ENCODE data around the gene RSPH1.
"Not testable (repeated sequence)": the region's sequence is repeated elsewhere in the genome, so short reads cannot be mapped to it uniquely, and the experiment has no call there.

RSPH1 gene

GRCh38 chr21:42474043-42474831 lies 21.8 kb downstream of the RSPH1 start:
- H3K9ac ChIP-seq (ENCODE audit: low read length), result no peak overlapping the region
- H3K27ac ChIP-seq (ENCODE audit: low read depth, low read length), result no peak overlapping the region
- no peak overlapping the region for H3K4me3 ChIP-seq (ENCODE audit: low read length)
- H3K36me3 ChIP-seq (ENCODE audit: control insufficient read depth, insufficient read depth, low read length), result no peaks in the 10 kb centered on the region
- H3K4me1 ChIP-seq (ENCODE audit: control insufficient read depth, insufficient read depth, low read length), result no peaks in the 10 kb centered on the region
- H3K27me3 ChIP-seq (ENCODE audit: control insufficient read depth, insufficient read depth, low read length), result no peaks in the 10 kb centered on the region

DNA sequence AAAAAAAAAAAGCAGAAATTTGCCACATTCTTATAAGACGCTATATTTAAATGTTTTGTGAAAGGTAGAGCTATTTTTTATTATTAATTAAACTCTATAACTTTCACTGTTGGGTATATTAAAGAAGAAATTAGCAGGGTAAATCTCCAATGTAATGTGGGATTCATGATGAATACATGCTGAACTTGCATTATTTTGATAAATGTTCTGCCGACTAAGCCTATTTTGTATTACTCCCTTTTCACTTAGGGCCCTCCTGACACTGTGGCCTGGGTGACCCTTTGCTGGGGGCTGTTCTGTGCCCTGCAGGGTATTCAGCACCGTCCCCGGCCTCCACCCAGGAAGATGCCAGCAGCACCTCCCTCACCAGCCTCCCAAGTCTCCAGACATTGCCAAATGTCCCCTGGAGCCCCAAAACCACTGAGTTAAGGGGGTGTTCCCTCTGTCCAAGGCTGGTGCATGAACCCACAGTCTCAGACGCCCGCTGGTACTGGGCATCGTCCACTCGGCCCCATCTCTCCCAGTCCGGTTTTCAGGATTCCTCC lies 22.5 kb downstream of the RSPH1 start:
- H3K4me1 ChIP-seq (ENCODE audit: control insufficient read depth, insufficient read depth, low read length), result no peaks in the 10 kb centered on the region
- no peak overlapping the region for H3K4me3 ChIP-seq (ENCODE audit: low read length)
- no peak overlapping the region for H3K9ac ChIP-seq (ENCODE audit: low read length)
- H3K27me3 ChIP-seq (ENCODE audit: control insufficient read depth, insufficient read depth, low read length), result no peaks in the 10 kb centered on the region
- H3K27ac ChIP-seq (ENCODE audit: low read depth, low read length), result no peak overlapping the region
- no peaks in the 10 kb centered on the region for H3K36me3 ChIP-seq (ENCODE audit: control insufficient read depth, insufficient read depth, low read length)

DNA sequence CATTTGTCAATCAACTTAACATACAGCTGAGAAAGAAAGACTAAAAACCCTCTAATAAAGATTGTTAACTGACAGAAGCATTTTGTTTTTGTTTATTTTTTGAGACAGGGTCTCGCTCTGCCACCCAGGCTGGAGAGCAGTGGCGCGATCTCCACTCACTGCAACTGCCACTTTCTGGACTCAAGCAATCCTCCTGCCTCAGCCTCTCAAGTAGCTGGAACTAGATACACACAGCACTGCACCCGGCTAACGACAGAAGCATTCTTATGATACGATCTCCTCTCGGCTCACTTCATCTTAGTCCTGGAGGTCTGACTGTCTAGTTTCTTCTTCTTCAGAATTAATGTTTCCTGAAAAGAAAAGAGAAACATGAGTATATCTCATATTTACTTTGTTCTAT lies 23.5 kb downstream of the RSPH1 start:
- Histone ChIP-seq H3K27me3 (ENCODE audit: control insufficient read depth, insufficient read depth, low read length) (no peaks in the 10 kb centered on the region), H3K9ac (ENCODE audit: low read length) (no peak overlapping the region), H3K4me3 (ENCODE audit: low read length) (no peak overlapping the region), H3K4me1 (ENCODE audit: control insufficient read depth, insufficient read depth, low read length) (no peaks in the 10 kb centered on the region), H3K27ac (ENCODE audit: low read depth, low read length) (no peak overlapping the region), H3K36me3 (ENCODE audit: control insufficient read depth, insufficient read depth, low read length) (no peaks in the 10 kb centered on the region)

DNA sequence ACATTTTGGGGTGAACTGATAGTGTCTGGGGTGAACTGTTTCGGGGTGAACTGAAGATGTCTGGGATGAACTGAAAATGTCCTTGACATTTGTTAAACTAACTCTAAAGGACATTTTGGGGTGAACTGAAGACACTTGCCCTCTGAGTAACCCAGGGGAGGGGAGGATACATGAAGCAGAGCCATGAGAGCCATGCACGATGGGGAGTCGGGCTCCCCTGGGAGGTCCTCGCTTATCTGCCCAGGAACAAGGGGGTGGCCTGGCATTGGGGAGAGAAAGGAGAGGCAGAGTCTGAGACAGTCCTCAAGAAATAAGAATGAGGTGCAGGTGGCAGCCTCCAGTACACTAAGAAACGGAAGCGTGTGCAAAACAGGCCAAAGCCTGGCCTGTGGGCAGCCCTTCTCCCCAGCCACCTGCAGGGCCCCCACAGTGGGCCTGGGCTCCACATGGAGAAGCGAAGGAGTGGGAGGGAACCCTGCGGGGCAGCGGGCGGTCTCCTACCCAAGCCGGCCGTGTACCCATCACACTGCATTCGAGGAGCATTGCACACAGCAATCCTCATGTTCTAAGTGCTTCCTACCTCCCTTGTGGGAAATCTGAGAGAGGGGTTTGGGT lies 24.2 kb downstream of the RSPH1 start:
- H3K27ac ChIP-seq (ENCODE audit: low read depth, low read length), result no peak overlapping the region
- H3K4me1 ChIP-seq (ENCODE audit: control insufficient read depth, insufficient read depth, low read length), result no peaks in the 10 kb centered on the region
- no peaks in the 10 kb centered on the region for H3K36me3 ChIP-seq (ENCODE audit: control insufficient read depth, insufficient read depth, low read length)
- no peak overlapping the region for H3K9ac ChIP-seq (ENCODE audit: low read length)
- H3K27me3 ChIP-seq (ENCODE audit: control insufficient read depth, insufficient read depth, low read length), result no peaks in the 10 kb centered on the region
- no peak overlapping the region for H3K4me3 ChIP-seq (ENCODE audit: low read length)

GRCh38 chr21:42471206-42471605 lies 24.8 kb downstream of the RSPH1 start:
- H3K27ac ChIP-seq (ENCODE audit: low read depth, low read length), result no peak overlapping the region
- H3K4me3 ChIP-seq (ENCODE audit: low read length), result no peak overlapping the region
- no peaks in the 10 kb centered on the region for H3K4me1 ChIP-seq (ENCODE audit: control insufficient read depth, insufficient read depth, low read length)
- H3K36me3 ChIP-seq (ENCODE audit: control insufficient read depth, insufficient read depth, low read length), result no peaks in the 10 kb centered on the region
- no peaks in the 10 kb centered on the region for H3K27me3 ChIP-seq (ENCODE audit: control insufficient read depth, insufficient read depth, low read length)
- H3K9ac ChIP-seq (ENCODE audit: low read length), result no peak overlapping the region

GRCh38 chr21:42469726-42470125 lies 26.3 kb downstream of the RSPH1 start:
- H3K4me3 ChIP-seq (ENCODE audit: low read length); H3K36me3 ChIP-seq (ENCODE audit: control insufficient read depth, insufficient read depth, low read length); H3K4me1 ChIP-seq (ENCODE audit: control insufficient read depth, insufficient read depth, low read length); H3K27ac ChIP-seq (ENCODE audit: low read depth, low read length); H3K27me3 ChIP-seq (ENCODE audit: control insufficient read depth, insufficient read depth, low read length); H3K9ac ChIP-seq (ENCODE audit: low read length): not testable (repeated sequence)

DNA sequence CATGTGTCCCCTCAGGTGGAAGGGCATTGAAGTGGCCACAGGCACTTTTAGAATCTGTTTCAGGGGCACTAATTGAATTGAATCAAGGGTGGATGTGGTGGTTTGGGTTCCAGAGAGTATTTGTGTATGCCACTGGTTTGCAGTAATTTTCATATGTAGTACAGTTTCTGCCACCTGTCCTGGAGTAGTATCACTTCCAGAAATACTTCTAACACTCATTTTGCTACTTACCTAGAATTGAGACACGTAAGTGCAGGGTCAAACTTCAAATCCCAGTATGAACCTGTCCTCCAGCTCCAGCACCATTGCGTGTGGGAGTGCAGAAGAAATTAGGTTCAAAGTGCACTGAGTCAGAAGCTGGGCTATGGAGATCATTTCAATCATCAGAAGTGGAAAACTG lies 26.8 kb downstream of the RSPH1 start:
- H3K27ac ChIP-seq (ENCODE audit: low read depth, low read length), result no peak overlapping the region
- H3K36me3 ChIP-seq (ENCODE audit: control insufficient read depth, insufficient read depth, low read length), result no peaks in the 10 kb centered on the region
- no peaks in the 10 kb centered on the region for H3K4me1 ChIP-seq (ENCODE audit: control insufficient read depth, insufficient read depth, low read length)
- no peaks in the 10 kb centered on the region for H3K27me3 ChIP-seq (ENCODE audit: control insufficient read depth, insufficient read depth, low read length)
- no peak overlapping the region for H3K4me3 ChIP-seq (ENCODE audit: low read length)
- H3K9ac ChIP-seq (ENCODE audit: low read length), result no peak overlapping the region

DNA sequence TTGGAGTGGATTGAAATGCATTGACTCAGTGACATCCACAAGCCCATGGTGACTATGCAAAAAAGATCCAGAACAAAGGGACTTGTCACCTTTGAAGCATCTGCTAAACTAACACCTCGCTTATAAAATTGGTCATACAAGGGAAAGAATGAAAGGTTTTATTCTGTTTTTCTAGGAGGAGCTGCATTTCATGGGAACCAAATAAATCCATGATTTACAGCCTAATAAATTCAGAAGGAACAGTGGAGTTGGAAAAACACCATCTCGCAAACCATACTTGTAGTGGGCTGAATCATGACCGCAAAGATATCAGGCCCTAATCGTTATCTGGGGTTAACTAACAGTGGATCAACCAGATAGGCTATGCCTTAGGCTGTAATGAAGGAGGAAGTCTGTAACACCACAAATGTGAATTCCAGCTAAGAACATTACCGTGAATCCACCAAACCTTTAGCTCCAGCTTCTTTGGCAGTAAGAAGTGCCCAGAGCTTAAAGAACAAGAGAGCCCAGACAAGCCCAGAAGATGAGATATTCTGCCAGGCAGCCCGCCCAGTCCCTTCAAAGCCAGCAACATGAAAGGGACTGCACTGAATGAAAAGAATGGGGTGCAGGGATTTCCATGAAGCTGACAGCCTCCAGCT lies 27.4 kb downstream of the RSPH1 start:
- H3K36me3 ChIP-seq (ENCODE audit: control insufficient read depth, insufficient read depth, low read length), result no peaks in the 10 kb centered on the region
- no peak overlapping the region for H3K9ac ChIP-seq (ENCODE audit: low read length)
- no peak overlapping the region for H3K27ac ChIP-seq (ENCODE audit: low read depth, low read length)
- H3K4me3 ChIP-seq (ENCODE audit: low read length), result no peak overlapping the region
- no peaks in the 10 kb centered on the region for H3K27me3 ChIP-seq (ENCODE audit: control insufficient read depth, insufficient read depth, low read length)
- no peaks in the 10 kb centered on the region for H3K4me1 ChIP-seq (ENCODE audit: control insufficient read depth, insufficient read depth, low read length)

- no peaks in the 10 kb centered on the region for H3K27me3 ChIP-seq (ENCODE audit: control insufficient read depth, insufficient read depth, low read length)
- no peak overlapping the region for H3K27ac ChIP-seq (ENCODE audit: low read depth, low read length)
- no peaks in the 10 kb centered on the region for H3K36me3 ChIP-seq (ENCODE audit: control insufficient read depth, insufficient read depth, low read length)
- H3K4me1 ChIP-seq (ENCODE audit: control insufficient read depth, insufficient read depth, low read length), result no peaks in the 10 kb centered on the region
- no peak overlapping the region for H3K4me3 ChIP-seq (ENCODE audit: low read length)
- H3K9ac ChIP-seq (ENCODE audit: low read length), result no peak overlapping the region
Observed at GRCh38 chr21:42467140-42467983, 28.7 kb downstream of the RSPH1 start.

GRCh38 chr21:42466700-42467099 lies 29.3 kb downstream of the RSPH1 start:
- H3K9ac ChIP-seq (ENCODE audit: low read length), result no peak overlapping the region
- no peaks in the 10 kb centered on the region for H3K4me1 ChIP-seq (ENCODE audit: control insufficient read depth, insufficient read depth, low read length)
- no peak overlapping the region for H3K27ac ChIP-seq (ENCODE audit: low read depth, low read length)
- no peaks in the 10 kb centered on the region for H3K36me3 ChIP-seq (ENCODE audit: control insufficient read depth, insufficient read depth, low read length)
- no peaks in the 10 kb centered on the region for H3K27me3 ChIP-seq (ENCODE audit: control insufficient read depth, insufficient read depth, low read length)
- no peak overlapping the region for H3K4me3 ChIP-seq (ENCODE audit: low read length)

GRCh38 chr21:42465803-42466127 lies 30.3 kb downstream of the RSPH1 start:
- H3K36me3 ChIP-seq (ENCODE audit: control insufficient read depth, insufficient read depth, low read length), result no peaks in the 10 kb centered on the region
- no peaks in the 10 kb centered on the region for H3K27me3 ChIP-seq (ENCODE audit: control insufficient read depth, insufficient read depth, low read length)
- H3K9ac ChIP-seq (ENCODE audit: low read length), result no peak overlapping the region
- H3K27ac ChIP-seq (ENCODE audit: low read depth, low read length), result no peak overlapping the region
- H3K4me1 ChIP-seq (ENCODE audit: control insufficient read depth, insufficient read depth, low read length), result no peaks in the 10 kb centered on the region
- H3K4me3 ChIP-seq (ENCODE audit: low read length), result no peak overlapping the region
